Body of pancreas (tissue), 4 donors: ENCODE data around the gene SMURF2. TPM values are rescaled to one million over a fixed set of nuclear protein-coding genes. Genes with fewer than 3 reads are reported as not detected.
A peak's percentile ranks its signal among the peaks of the same experiment; 100 is the strongest.

Experiments
- ATAC-seq: fragments of 150-250 bp; one replicate; pipeline ENCODE4 v1.9.1; 2016
- DNase-seq, 4 donors: peaks; one replicate each; pipeline ENCODE4 v3.0.0-alpha.2; 2019
- H3K27ac ChIP-seq, 4 donors: fragments of 200-600 bp; sonication (generic); 1 replicate in 3 of 4; 2 replicates in 1 of 4; pipeline versions ENCODE4 v1.5.1 to v1.6.1; 2016 to 2019; ENCODE audit warnings: mild to moderate bottlenecking in 1 of 4, mixed read lengths in 1 of 4, moderate library complexity in 1 of 4
- H3K27me3 ChIP-seq, 2 donors: fragments of 200-600 bp; sonication (generic); one replicate each; pipeline ENCODE4 v1.6.0; 2016; ENCODE audit warnings: mild to moderate bottlenecking in 1 of 2
- H3K36me3 ChIP-seq, 2 donors: fragments of 200-600 bp; sonication (generic); replicated peaks in 1 of 2; 2 replicates each; pipeline ENCODE4 v1.5.1; 2016; ENCODE audit warnings: low read depth in 2 of 2; ENCODE audit not compliant: insufficient read depth in 1 of 2
- H3K4me1 ChIP-seq: fragments of 200-600 bp; sonication (generic); one replicate; pipeline ENCODE4 v1.6.0; 2016
- H3K4me3 ChIP-seq, 2 donors: fragments of 200-600 bp; sonication (generic); 1 replicate in 1 of 2; 2 replicates in 1 of 2; pipeline ENCODE4 v1.5.1; 2016 to 2019
- H3K9me3 ChIP-seq, 3 donors: fragments of 200-600 bp; sonication (generic); 1 replicate in 2 of 3; 2 replicates in 1 of 3; pipeline ENCODE4 v1.5.1; 2016
- CTCF ChIP-seq, 7 experiments: fragments of 450-650 bp in 4 of 7; fragments of 200-600 bp in 3 of 7; sonication (generic) in 3 of 7; IDR thresholded peaks; one replicate each; pipeline ENCODE4 v1.5.1; 2016 to 2019; ENCODE audit warnings: antibody characterized with exemption in 7 of 7
- POLR2A ChIP-seq, 3 donors: fragments of 450-650 bp; IDR thresholded peaks; one replicate each; pipeline ENCODE4 v1.6.1; 2016; ENCODE audit warnings: antibody characterized with exemption in 3 of 3, mild to moderate bottlenecking in 2 of 3
- WGBS, 2 donors: methylation state at CpG; one replicate each; pipeline ENCODE4 v1.1.5; 2017; 5-methylcytosine and 5-hydroxymethylcytosine counted together
- intact Hi-C: fragments of 100-400 bp; cut with DNase I; formaldehyde crosslinking; loops from one replicate; pipeline ENCODE4 v1.15.1; 2023
- total RNA-seq, 2 donors: library from RNA; depleted of rRNA; stranded (reverse); fragments of >200 nt; gene quantifications; one replicate each; pipeline ENCODE4 v1.1.0, GENCODE V29; 2016

SMURF2 gene
- total RNA-seq, 2 donors from 2014 or later = 10.6 to 15.5 TPM

GRCh38 chr17:64702815-64703214, 40.7 kb upstream of the SMURF2 start:
- Histone ChIP-seq H3K36me3 (no peaks in the 10 kb centered on the region), H3K27me3 (no peaks in the 10 kb centered on the region), H3K4me1 (peaks cover 17% of the 10 kb centered on the region), H3K4me3 (no peak overlapping the region), H3K9me3 (no peaks in the 10 kb centered on the region), H3K27ac (no peak overlapping the region)
- no peak for ATAC-seq
- intact Hi-C loops = no loop called here
- WGBS, 2 donors = 72 to 74% methylated on average over 2 of the region's 2 CpGs
- no peak for DNase-seq
- no peak for TF ChIP-seq CTCF (IDR thresholded peaks at IDR 0.05)
- TF ChIP-seq POLR2A (IDR thresholded peaks at IDR 0.05) = no peak

- ATAC-seq = no peak
These were observed 36.6 kb upstream of the SMURF2 start for GRCh38 chr17:64698725-64699124.

GRCh38 chr17:64694207-64694606, 32.1 kb upstream of the SMURF2 start:
- WGBS, 2 donors = 17 to 37% methylated on average over 5 of the region's 5 CpGs
- peak overlapping the region in 3 of 4 donors; percentile 3 to 81 (median 80) for H3K27ac ChIP-seq
- no peak for TF ChIP-seq POLR2A (IDR thresholded peaks at IDR 0.05)
- peak; percentile 87 to 95 (median 92) for DNase-seq
- ATAC-seq = peak; percentile 99
- no peaks in the 10 kb centered on the region for H3K27me3 ChIP-seq
- no peak overlapping the region for H3K4me3 ChIP-seq
- intact Hi-C loops = no loop called here
- H3K36me3 ChIP-seq = no peaks in the 10 kb centered on the region
- H3K4me1 ChIP-seq = peaks cover 15% of the 10 kb centered on the region
- no peaks in the 10 kb centered on the region for H3K9me3 ChIP-seq

More at GRCh38 chr17:64698725-64699124, 36.6 kb upstream of the SMURF2 start:
- 89 to 92% methylated on average over 2 of the region's 2 CpGs for WGBS, 2 donors
- intact Hi-C loops = no loop called here
- no peak overlapping the region for H3K27ac ChIP-seq
- peaks cover 13% of the 10 kb centered on the region for H3K4me1 ChIP-seq
- H3K27me3 ChIP-seq = no peaks in the 10 kb centered on the region
- TF ChIP-seq CTCF (IDR thresholded peaks at IDR 0.05) (no peak), POLR2A (IDR thresholded peaks at IDR 0.05) (no peak)
- H3K4me3 ChIP-seq = no peak overlapping the region
- no peak for DNase-seq
- H3K36me3 ChIP-seq = no peaks in the 10 kb centered on the region
- no peaks in the 10 kb centered on the region for H3K9me3 ChIP-seq

GRCh38 chr17:64692187-64692586, 30.1 kb upstream of the SMURF2 start:
- no peak for TF ChIP-seq CTCF (IDR thresholded peaks at IDR 0.05)
- TF ChIP-seq POLR2A (IDR thresholded peaks at IDR 0.05) = no peak
- Histone ChIP-seq H3K9me3 (no peaks in the 10 kb centered on the region), H3K36me3 (no peaks in the 10 kb centered on the region), H3K4me3 (no peak overlapping the region), H3K27me3 (no peaks in the 10 kb centered on the region), H3K27ac (no peak overlapping the region), H3K4me1 (peaks cover 15% of the 10 kb centered on the region)
- ATAC-seq (no peak), DNase-seq (no peak)
- intact Hi-C loops = no loop called here
- 92 to 96% methylated on average over 3 of the region's 3 CpGs for WGBS, 2 donors

- Histone ChIP-seq H3K4me1 (peaks cover 6% of the 10 kb centered on the region), H3K27ac (no peak overlapping the region), H3K4me3 (no peak overlapping the region), H3K36me3 (no peaks in the 10 kb centered on the region), H3K27me3 (no peaks in the 10 kb centered on the region), H3K9me3 (no peaks in the 10 kb centered on the region)
- intact Hi-C loops = no loop called here
- peak in 3 of 4 donors; percentile 18 to 30 (median 25) for DNase-seq
- no peak for ATAC-seq
- TF ChIP-seq CTCF (IDR thresholded peaks at IDR 0.05) = no peak
- TF ChIP-seq POLR2A (IDR thresholded peaks at IDR 0.05) = no peak
- WGBS, 2 donors = 96 to 97% methylated on average over 4 of the region's 4 CpGs
These were observed 27.0 kb upstream of the SMURF2 start for GRCh38 chr17:64689106-64689505.
